HEK293 (cell line): ENCODE results near the gene CNPY2.

ENCODE experiments used
- CTCF ChIA-PET: fragments of 350-600 bp; formaldehyde crosslinking; extraction: SDS; loops from one replicate; lab custom pipeline; 2021; ENCODE audit warnings: antibody characterized with exemption; lab: Yijun Ruan, JAX
- POLR2A ChIA-PET: fragments of 300-600 bp; formaldehyde crosslinking; extraction: SDS; loops from one replicate; lab custom pipeline; 2020; ENCODE audit warnings: antibody characterized with exemption, inconsistent platforms; lab: Yijun Ruan, JAX
- H3K27ac ChIP-seq: fragments of 200-500 bp; sonication (Bioruptor generic); 2 replicates; pipeline ENCODE4 v1.5.1; 2014; ENCODE audit warnings: low read depth, low read length, control low read depth, inconsistent platforms; ENCODE audit errors: extremely low read depth
- H3K36me3 ChIP-seq, 2 experiments: fragments of 200-500 bp in 1 of 2; sonication (Bioruptor generic) in 1 of 2; 1 replicate in 1 of 2; 2 replicates in 1 of 2; pipeline ENCODE4 v1.5.1; 2014 to 2017; ENCODE audit warnings: inconsistent platforms in 2 of 2, low read length in 2 of 2; ENCODE audit not compliant: control insufficient read depth in 2 of 2, insufficient read depth in 1 of 2
- H3K4me1 ChIP-seq: fragments of 200-500 bp; sonication (Bioruptor generic); 2 replicates; pipeline ENCODE4 v1.5.1; 2014; ENCODE audit warnings: mild to moderate bottlenecking, low read length, inconsistent platforms; ENCODE audit not compliant: control insufficient read depth, insufficient read depth
- H3K4me3 ChIP-seq: 2 replicates; pipeline ENCODE4 v1.5.1; 2011; ENCODE audit warnings: low read depth, mild to moderate bottlenecking, control low read depth, low read length, moderate library complexity
- H3K9me3 ChIP-seq: fragments of 200-500 bp; sonication (Bioruptor generic); 2 replicates; pipeline ENCODE4 v1.5.1; 2014; ENCODE audit warnings: low read depth, low read length, inconsistent platforms; ENCODE audit not compliant: control insufficient read depth, insufficient read depth
- IKZF3 ChIP-seq: fragments of 450-650 bp; IDR thresholded peaks from 2 replicates; pipeline ENCODE4 v1.5.0; 2018; ENCODE audit warnings: missing biosample characterization, mild to moderate bottlenecking, missing genetic modification characterization, moderate library complexity
- KLF16 ChIP-seq: fragments of 450-650 bp; formaldehyde crosslinking; IDR thresholded peaks from 2 replicates; pipeline ENCODE4 v1.5.1; 2017; ENCODE audit warnings: missing biosample characterization, missing genetic modification characterization
- MEIS1 ChIP-seq: sonication (generic); formaldehyde crosslinking; IDR thresholded peaks from 2 replicates; pipeline ENCODE4 v1.8.1; 2022; ENCODE audit warnings: missing genetic modification reagents, mild to moderate bottlenecking, borderline replicate concordance
- SP2 ChIP-seq: fragments of 450-650 bp; formaldehyde crosslinking; IDR thresholded peaks from 2 replicates; pipeline ENCODE4 v1.5.1; 2016; ENCODE audit warnings: missing biosample characterization, missing genetic modification characterization
- YY1 ChIP-seq: fragments of 450-650 bp; formaldehyde crosslinking; IDR thresholded peaks from 2 replicates; pipeline ENCODE4 v1.5.1; 2018; ENCODE audit warnings: missing biosample characterization, missing genetic modification characterization
- ZBTB1 ChIP-seq: fragments of 450-650 bp; formaldehyde crosslinking; IDR thresholded peaks from 2 replicates; pipeline ENCODE4 v1.5.1; 2016; ENCODE audit warnings: missing biosample characterization, missing genetic modification characterization
- ZFP3 ChIP-seq: fragments of 450-650 bp; formaldehyde crosslinking; IDR thresholded peaks from 2 replicates; pipeline ENCODE4 v1.5.1; 2016; ENCODE audit warnings: low read depth, missing biosample characterization, missing genetic modification characterization
- ZNF155 ChIP-seq: fragments of 450-650 bp; formaldehyde crosslinking; IDR thresholded peaks from 2 replicates; pipeline ENCODE4 v1.5.1; 2016; ENCODE audit warnings: missing biosample characterization, missing genetic modification characterization
- ZNF211 ChIP-seq: fragments of 450-650 bp; formaldehyde crosslinking; IDR thresholded peaks from 2 replicates; pipeline ENCODE4 v1.5.1; 2016; ENCODE audit warnings: low read depth, missing biosample characterization, missing genetic modification characterization
- ZNF501 ChIP-seq: fragments of 450-650 bp; formaldehyde crosslinking; IDR thresholded peaks from 2 replicates; pipeline ENCODE4 v1.5.1; 2016; ENCODE audit warnings: missing biosample characterization, missing genetic modification characterization
- ZNF529 ChIP-seq: fragments of 450-650 bp; formaldehyde crosslinking; IDR thresholded peaks from 2 replicates; pipeline ENCODE4 v1.5.1; 2017; ENCODE audit warnings: missing genetic modification characterization, missing biosample characterization; ENCODE audit not compliant: insufficient replicate concordance
- ZNF596 ChIP-seq: fragments of 450-650 bp; IDR thresholded peaks from 2 replicates; pipeline ENCODE4 v1.5.0; 2018; ENCODE audit warnings: missing biosample characterization, mild to moderate bottlenecking, missing genetic modification characterization, moderate library complexity
- ZNF660 ChIP-seq: fragments of 450-650 bp; IDR thresholded peaks from 2 replicates; pipeline ENCODE4 v1.5.1; 2018; ENCODE audit warnings: missing biosample characterization, mild to moderate bottlenecking, missing genetic modification characterization
- ZNF792 ChIP-seq: fragments of 450-650 bp; formaldehyde crosslinking; IDR thresholded peaks from 2 replicates; pipeline ENCODE4 v1.5.1; 2016; ENCODE audit warnings: missing biosample characterization, missing genetic modification characterization
- TF ChIP-seq, protein P1 (sequence below): IDR thresholded peaks from 2 replicates; pipeline ENCODE4 v1.6.1; 2011; ENCODE audit warnings: mild to moderate bottlenecking, low read depth, low read length, borderline replicate concordance
- TF ChIP-seq, protein P2 (sequence below): fragments of 450-650 bp; formaldehyde crosslinking; IDR thresholded peaks from 2 replicates; pipeline ENCODE4 v1.5.1; 2016; ENCODE audit warnings: missing biosample characterization, missing genetic modification characterization
- TF ChIP-seq, protein P3 (sequence below): fragments of 450-650 bp; formaldehyde crosslinking; optimal IDR thresholded peaks from 2 replicates; pipeline ENCODE3; 2016; ENCODE audit warnings: missing biosample characterization, mild to moderate bottlenecking, missing genetic modification characterization
- TF ChIP-seq, protein P4 (sequence below): fragments of 450-650 bp; formaldehyde crosslinking; IDR thresholded peaks from 2 replicates; pipeline ENCODE4 v1.5.1; 2016; ENCODE audit warnings: missing biosample characterization, missing genetic modification characterization, borderline replicate concordance
- TF ChIP-seq, protein P5 (sequence below): fragments of 450-650 bp; formaldehyde crosslinking; IDR thresholded peaks from 2 replicates; pipeline ENCODE4 v1.5.1; 2016; ENCODE audit warnings: missing biosample characterization, missing genetic modification characterization

CNPY2 gene

DNA sequence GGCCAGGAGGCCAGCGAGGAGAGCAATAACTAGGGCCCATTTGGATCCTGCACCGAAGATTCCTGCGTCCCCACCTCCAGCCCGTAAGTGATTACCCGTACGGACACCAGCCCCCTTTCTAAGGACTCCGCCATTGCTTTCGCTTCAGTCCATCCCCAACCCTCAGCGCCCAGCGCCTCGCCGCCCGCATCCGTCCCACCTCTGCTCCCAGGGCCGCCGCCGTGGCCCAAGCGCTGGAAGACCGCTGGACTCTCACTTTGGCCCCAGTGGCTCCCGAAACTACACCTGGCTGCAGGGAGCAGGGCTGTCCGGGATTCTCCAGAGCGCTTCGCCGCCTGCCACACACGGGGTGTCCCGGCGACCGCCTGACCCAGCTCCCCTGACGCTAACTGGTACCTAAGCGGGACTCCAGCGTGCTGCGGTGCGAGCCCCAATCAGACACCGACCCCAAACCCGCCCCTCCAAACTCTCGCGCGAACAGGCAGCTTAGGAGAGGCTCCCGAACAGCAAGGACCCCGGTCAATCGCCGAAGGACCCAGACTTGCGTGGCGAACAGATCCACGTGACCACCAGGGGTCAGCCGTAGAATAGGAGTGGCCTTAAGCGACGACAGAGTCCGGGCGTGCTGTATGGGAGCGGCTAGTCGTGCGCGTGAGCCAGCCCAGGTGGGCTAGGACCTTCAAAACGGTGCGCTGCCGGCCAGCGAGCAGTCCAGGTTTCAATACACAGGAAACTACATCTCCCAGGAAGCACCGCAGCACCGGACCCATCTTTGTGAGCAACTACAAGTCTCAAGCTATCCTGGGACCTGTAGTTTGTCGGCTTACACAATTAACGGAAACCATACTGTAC, at the start of gene CNPY2:
TSS of gene CNPY2 (minus strand) at position 367 of the 852 bp plus-strand sequence. CDS start 771 bp downstream, outside the sequence.
- H3K4me1 ChIP-seq: no peaks in the 10 kb centered on the region; the same call in 1 of the 2 replicates
- no peaks in the 10 kb centered on the region for H3K9me3 ChIP-seq
- peak within 1 kb of the TSS; percentile 76 for H3K27ac ChIP-seq
- peak within 1 kb of the TSS; percentile 91 for H3K4me3 ChIP-seq
- CTCF ChIA-PET: interaction anchor here (1.0 to 2.8 kb wide), 5 partner anchors 33 to 153 kb away, joined by 3 to 22 read pairs (median 5); partner anchors contain the start of genes SPRYD4 and STAT2
- H3K36me3 ChIP-seq: peaks cover 25 to 53% of the 10 kb centered on the region in 2 experiments
- POLR2A ChIA-PET: interaction anchor here (0.6 to 2.9 kb wide), 31 partner anchors 8 to 321 kb away, joined by 3 to 46 read pairs (median 4); partner anchors contain the start of genes ESYT1, GLS2, IL23A and PA2G4
- peak; percentile 52; the same call in 1 of the 2 replicates for TF ChIP-seq ZNF660 (tag by site-specific recombination)
- TF ChIP-seq ZNF792: no peak
- TF ChIP-seq ZNF211 (tag by site-specific recombination): no peak
- TF ChIP-seq, protein P1, sequence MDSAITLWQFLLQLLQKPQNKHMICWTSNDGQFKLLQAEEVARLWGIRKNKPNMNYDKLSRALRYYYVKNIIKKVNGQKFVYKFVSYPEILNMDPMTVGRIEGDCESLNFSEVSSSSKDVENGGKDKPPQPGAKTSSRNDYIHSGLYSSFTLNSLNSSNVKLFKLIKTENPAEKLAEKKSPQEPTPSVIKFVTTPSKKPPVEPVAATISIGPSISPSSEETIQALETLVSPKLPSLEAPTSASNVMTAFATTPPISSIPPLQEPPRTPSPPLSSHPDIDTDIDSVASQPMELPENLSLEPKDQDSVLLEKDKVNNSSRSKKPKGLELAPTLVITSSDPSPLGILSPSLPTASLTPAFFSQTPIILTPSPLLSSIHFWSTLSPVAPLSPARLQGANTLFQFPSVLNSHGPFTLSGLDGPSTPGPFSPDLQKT: no peak
- TF ChIP-seq, protein P2, sequence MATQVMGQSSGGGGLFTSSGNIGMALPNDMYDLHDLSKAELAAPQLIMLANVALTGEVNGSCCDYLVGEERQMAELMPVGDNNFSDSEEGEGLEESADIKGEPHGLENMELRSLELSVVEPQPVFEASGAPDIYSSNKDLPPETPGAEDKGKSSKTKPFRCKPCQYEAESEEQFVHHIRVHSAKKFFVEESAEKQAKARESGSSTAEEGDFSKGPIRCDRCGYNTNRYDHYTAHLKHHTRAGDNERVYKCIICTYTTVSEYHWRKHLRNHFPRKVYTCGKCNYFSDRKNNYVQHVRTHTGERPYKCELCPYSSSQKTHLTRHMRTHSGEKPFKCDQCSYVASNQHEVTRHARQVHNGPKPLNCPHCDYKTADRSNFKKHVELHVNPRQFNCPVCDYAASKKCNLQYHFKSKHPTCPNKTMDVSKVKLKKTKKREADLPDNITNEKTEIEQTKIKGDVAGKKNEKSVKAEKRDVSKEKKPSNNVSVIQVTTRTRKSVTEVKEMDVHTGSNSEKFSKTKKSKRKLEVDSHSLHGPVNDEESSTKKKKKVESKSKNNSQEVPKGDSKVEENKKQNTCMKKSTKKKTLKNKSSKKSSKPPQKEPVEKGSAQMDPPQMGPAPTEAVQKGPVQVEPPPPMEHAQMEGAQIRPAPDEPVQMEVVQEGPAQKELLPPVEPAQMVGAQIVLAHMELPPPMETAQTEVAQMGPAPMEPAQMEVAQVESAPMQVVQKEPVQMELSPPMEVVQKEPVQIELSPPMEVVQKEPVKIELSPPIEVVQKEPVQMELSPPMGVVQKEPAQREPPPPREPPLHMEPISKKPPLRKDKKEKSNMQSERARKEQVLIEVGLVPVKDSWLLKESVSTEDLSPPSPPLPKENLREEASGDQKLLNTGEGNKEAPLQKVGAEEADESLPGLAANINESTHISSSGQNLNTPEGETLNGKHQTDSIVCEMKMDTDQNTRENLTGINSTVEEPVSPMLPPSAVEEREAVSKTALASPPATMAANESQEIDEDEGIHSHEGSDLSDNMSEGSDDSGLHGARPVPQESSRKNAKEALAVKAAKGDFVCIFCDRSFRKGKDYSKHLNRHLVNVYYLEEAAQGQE (tag by site-specific recombination): 0 out of 2 replicates have a peak, but pooled peaks have one; percentile 33
- no peak for TF ChIP-seq ZNF529 (tag by site-specific recombination)
- TF ChIP-seq, protein P3, sequence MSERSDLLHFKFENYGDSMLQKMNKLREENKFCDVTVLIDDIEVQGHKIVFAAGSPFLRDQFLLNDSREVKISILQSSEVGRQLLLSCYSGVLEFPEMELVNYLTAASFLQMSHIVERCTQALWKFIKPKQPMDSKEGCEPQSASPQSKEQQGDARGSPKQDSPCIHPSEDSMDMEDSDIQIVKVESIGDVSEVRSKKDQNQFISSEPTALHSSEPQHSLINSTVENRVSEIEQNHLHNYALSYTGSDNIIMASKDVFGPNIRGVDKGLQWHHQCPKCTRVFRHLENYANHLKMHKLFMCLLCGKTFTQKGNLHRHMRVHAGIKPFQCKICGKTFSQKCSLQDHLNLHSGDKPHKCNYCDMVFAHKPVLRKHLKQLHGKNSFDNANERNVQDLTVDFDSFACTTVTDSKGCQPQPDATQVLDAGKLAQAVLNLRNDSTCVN (tag by site-specific recombination): peak; percentile 64
- TF ChIP-seq, protein P4, sequence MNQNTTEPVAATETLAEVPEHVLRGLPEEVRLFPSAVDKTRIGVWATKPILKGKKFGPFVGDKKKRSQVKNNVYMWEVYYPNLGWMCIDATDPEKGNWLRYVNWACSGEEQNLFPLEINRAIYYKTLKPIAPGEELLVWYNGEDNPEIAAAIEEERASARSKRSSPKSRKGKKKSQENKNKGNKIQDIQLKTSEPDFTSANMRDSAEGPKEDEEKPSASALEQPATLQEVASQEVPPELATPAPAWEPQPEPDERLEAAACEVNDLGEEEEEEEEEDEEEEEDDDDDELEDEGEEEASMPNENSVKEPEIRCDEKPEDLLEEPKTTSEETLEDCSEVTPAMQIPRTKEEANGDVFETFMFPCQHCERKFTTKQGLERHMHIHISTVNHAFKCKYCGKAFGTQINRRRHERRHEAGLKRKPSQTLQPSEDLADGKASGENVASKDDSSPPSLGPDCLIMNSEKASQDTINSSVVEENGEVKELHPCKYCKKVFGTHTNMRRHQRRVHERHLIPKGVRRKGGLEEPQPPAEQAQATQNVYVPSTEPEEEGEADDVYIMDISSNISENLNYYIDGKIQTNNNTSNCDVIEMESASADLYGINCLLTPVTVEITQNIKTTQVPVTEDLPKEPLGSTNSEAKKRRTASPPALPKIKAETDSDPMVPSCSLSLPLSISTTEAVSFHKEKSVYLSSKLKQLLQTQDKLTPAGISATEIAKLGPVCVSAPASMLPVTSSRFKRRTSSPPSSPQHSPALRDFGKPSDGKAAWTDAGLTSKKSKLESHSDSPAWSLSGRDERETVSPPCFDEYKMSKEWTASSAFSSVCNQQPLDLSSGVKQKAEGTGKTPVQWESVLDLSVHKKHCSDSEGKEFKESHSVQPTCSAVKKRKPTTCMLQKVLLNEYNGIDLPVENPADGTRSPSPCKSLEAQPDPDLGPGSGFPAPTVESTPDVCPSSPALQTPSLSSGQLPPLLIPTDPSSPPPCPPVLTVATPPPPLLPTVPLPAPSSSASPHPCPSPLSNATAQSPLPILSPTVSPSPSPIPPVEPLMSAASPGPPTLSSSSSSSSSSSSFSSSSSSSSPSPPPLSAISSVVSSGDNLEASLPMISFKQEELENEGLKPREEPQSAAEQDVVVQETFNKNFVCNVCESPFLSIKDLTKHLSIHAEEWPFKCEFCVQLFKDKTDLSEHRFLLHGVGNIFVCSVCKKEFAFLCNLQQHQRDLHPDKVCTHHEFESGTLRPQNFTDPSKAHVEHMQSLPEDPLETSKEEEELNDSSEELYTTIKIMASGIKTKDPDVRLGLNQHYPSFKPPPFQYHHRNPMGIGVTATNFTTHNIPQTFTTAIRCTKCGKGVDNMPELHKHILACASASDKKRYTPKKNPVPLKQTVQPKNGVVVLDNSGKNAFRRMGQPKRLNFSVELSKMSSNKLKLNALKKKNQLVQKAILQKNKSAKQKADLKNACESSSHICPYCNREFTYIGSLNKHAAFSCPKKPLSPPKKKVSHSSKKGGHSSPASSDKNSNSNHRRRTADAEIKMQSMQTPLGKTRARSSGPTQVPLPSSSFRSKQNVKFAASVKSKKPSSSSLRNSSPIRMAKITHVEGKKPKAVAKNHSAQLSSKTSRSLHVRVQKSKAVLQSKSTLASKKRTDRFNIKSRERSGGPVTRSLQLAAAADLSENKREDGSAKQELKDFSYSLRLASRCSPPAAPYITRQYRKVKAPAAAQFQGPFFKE (tag by site-specific recombination): no peak
- TF ChIP-seq, protein P5, sequence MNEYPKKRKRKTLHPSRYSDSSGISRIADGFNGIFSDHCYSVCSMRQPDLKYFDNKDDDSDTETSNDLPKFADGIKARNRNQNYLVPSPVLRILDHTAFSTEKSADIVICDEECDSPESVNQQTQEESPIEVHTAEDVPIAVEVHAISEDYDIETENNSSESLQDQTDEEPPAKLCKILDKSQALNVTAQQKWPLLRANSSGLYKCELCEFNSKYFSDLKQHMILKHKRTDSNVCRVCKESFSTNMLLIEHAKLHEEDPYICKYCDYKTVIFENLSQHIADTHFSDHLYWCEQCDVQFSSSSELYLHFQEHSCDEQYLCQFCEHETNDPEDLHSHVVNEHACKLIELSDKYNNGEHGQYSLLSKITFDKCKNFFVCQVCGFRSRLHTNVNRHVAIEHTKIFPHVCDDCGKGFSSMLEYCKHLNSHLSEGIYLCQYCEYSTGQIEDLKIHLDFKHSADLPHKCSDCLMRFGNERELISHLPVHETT: no peak; the same call in 1 of the 2 replicates
- peak; percentile 84; the same call in 1 of the 2 replicates for TF ChIP-seq ZNF501 (tag by site-specific recombination)
- TF ChIP-seq MEIS1: no peak
- TF ChIP-seq ZNF155: no peak
- TF ChIP-seq ZBTB1: no peak
- TF ChIP-seq SP2 (tag by site-specific recombination): peak; percentile 86
- TF ChIP-seq YY1 (tag by site-specific recombination): peak; percentile 85
- TF ChIP-seq ZFP3: no peak
- TF ChIP-seq KLF16: peak; percentile 75
- no peak for TF ChIP-seq ZNF596 (tag by site-specific recombination)
- TF ChIP-seq IKZF3 (tag by site-specific recombination): no peak
